SU-DHL-6 (cell line): Measurements from ENCODE around the gene CC2D1B.
A peak's percentile ranks its signal among the peaks of the same experiment; 100 is the strongest.

ENCODE experiments used
- H2AFZ ChIP-seq: fragments of 200-600 bp; sonication (generic); 2 replicates; pipeline ENCODE4 v1.6.1; 2014; ENCODE audit warnings: low read depth, mild to moderate bottlenecking, moderate library complexity, mixed read lengths, antibody characterized with exemption, low read length; ENCODE audit not compliant: severe bottlenecking
- H3F3A ChIP-seq: fragments of 200-600 bp; shearing (Covaris generic); 2 replicates; pipeline ENCODE4 v1.6.0; 2016; ENCODE audit warnings: antibody characterized with exemption, mild to moderate bottlenecking; ENCODE audit not compliant: insufficient read depth
- H3K27ac ChIP-seq: fragments of 200-600 bp; sonication (generic); 2 replicates; pipeline ENCODE4 v1.5.1; 2016; ENCODE audit warnings: low read depth, mild to moderate bottlenecking, low read length, moderate library complexity, mixed read lengths
- H3K27me3 ChIP-seq: fragments of 200-600 bp; sonication (generic), shearing (Covaris generic); 2 replicates; pipeline ENCODE4 v1.6.0; 2014; ENCODE audit warnings: mild to moderate bottlenecking, low read length
- H3K36me3 ChIP-seq: fragments of 200-600 bp; sonication (generic); 2 replicates; pipeline ENCODE4 v1.6.1; 2014; ENCODE audit warnings: mild to moderate bottlenecking, low read length, mixed read lengths
- H3K4me2 ChIP-seq: fragments of 300-600, 200-600 bp; shearing (Covaris generic), sonication (generic); 2 replicates; pipeline ENCODE4 v1.6.0; 2014; ENCODE audit warnings: low read length, low read depth, mild to moderate bottlenecking; ENCODE audit not compliant: poor library complexity, severe bottlenecking
- H3K4me3 ChIP-seq: fragments of 200-600 bp; sonication (generic); 2 replicates; pipeline ENCODE4 v1.5.1; 2014; ENCODE audit warnings: antibody characterized with exemption, low read length, mild to moderate bottlenecking, mixed read lengths; ENCODE audit not compliant: insufficient read depth, poor library complexity, severe bottlenecking
- H3K79me2 ChIP-seq: fragments of 200-600 bp; sonication (generic); 2 replicates; pipeline ENCODE4 v1.6.1; 2014; ENCODE audit warnings: mild to moderate bottlenecking, low read length, moderate library complexity; ENCODE audit not compliant: insufficient read depth
- H3K9ac ChIP-seq: fragments of 200-600 bp; sonication (generic); 2 replicates; pipeline ENCODE4 v1.7.0; 2014; ENCODE audit warnings: mild to moderate bottlenecking, low read length
- H3K9me2 ChIP-seq: fragments of 200-600 bp; sonication (generic); replicated peaks from 2 replicates; pipeline ENCODE4 v1.6.1; 2014; ENCODE audit warnings: low read length; ENCODE audit not compliant: insufficient read depth
- H3K9me3 ChIP-seq: fragments of 200-600 bp; sonication (generic); 2 replicates; pipeline ENCODE4 v1.6.1; 2014; ENCODE audit warnings: low read length, mixed read lengths; ENCODE audit not compliant: insufficient read depth
- H4K20me1 ChIP-seq: fragments of 200-600 bp; sonication (generic); 2 replicates; pipeline ENCODE4 v1.6.1; 2014; ENCODE audit warnings: low read depth, mild to moderate bottlenecking, antibody characterized with exemption, low read length, moderate library complexity, mixed read lengths
- EZH2phosphoT487 ChIP-seq: fragments of 200-600 bp; sonication (generic), shearing (Covaris generic); conservative IDR thresholded peaks from 2 replicates; pipeline ENCODE4 v1.6.1; 2018; ENCODE audit warnings: mild to moderate bottlenecking, antibody characterized with exemption, low read length, moderate library complexity, mixed read lengths
- TF ChIP-seq, protein P1 (sequence below): fragments of 200-600 bp; sonication (generic); IDR thresholded peaks from one replicate; pipeline ENCODE4 v1.5.1; 2017; ENCODE audit warnings: antibody characterized with exemption, mild to moderate bottlenecking, low read length, moderate library complexity; ENCODE audit not compliant: insufficient read depth, poor library complexity, severe bottlenecking

Gene CC2D1B, protein sequence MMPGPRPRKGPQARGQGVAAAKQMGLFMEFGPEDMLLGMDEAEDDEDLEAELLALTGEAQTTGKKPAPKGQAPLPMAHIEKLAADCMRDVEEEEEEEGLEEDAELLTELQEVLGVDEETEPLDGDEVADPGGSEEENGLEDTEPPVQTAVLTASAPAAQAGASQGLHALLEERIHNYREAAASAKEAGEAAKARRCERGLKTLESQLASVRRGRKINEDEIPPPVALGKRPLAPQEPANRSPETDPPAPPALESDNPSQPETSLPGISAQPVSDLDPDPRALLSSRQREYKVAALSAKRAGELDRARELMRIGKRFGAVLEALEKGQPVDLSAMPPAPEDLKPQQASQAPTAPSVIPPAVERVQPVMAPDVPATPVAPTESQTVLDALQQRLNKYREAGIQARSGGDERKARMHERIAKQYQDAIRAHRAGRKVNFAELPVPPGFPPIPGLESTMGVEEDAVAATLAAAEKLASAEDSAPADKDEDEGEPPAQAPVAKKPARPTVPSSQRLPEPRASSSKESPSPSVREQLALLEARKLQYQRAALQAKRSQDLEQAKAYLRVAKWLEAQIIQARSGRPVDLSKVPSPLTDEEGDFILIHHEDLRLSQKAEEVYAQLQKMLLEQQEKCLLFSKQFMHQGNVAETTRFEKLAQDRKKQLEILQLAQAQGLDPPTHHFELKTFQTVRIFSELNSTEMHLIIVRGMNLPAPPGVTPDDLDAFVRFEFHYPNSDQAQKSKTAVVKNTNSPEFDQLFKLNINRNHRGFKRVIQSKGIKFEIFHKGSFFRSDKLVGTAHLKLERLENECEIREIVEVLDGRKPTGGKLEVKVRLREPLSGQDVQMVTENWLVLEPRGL

DNA sequence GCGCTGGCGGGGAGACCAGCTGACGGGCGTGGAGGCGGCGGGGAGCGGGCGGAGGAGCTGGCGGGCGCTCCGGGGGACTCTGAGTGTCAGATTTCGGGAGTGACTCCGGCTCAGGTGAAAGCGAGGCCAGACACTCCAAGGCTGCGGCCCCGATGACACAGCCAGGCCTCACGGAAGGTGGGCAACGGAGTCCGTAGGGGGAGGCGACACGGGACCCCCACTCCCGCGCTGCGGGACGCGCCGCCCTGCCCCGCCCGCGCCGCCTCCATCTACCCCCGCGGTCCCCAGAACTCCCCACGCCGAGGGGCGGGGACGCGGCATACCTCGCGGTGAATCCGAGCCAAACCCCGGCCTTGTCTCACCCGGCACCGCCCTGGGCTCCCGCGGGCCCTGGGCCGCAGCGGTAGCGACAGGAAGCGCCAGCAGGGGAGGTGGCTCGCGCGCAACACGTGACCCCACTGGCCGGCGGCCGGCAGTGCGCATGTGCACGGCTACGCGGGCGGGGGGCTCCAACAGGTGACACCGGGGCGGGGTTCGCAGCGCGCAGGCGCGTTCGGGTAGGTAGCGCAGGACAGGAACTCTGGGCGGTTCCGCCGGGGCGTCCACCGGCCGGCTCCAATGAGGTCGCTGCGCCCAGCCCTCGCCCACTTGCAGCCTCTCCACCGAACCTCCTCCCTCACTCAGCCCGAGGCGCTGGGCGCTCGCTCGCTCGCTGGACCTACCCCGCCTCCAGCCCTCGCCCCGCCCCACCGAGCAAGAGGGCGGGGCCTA, at the start of gene CC2D1B:
CC2D1B (minus strand) TSS at position 460 of the 771 bp plus-strand sequence. CDS start 1,585 bp downstream, outside the sequence.
- H3K36me3 ChIP-seq = peaks cover under 1% of the 10 kb centered on the region; the same call in 1 of the 2 replicates
- no peaks in the 10 kb centered on the region for H3K9me3 ChIP-seq
- TF ChIP-seq, protein P1, sequence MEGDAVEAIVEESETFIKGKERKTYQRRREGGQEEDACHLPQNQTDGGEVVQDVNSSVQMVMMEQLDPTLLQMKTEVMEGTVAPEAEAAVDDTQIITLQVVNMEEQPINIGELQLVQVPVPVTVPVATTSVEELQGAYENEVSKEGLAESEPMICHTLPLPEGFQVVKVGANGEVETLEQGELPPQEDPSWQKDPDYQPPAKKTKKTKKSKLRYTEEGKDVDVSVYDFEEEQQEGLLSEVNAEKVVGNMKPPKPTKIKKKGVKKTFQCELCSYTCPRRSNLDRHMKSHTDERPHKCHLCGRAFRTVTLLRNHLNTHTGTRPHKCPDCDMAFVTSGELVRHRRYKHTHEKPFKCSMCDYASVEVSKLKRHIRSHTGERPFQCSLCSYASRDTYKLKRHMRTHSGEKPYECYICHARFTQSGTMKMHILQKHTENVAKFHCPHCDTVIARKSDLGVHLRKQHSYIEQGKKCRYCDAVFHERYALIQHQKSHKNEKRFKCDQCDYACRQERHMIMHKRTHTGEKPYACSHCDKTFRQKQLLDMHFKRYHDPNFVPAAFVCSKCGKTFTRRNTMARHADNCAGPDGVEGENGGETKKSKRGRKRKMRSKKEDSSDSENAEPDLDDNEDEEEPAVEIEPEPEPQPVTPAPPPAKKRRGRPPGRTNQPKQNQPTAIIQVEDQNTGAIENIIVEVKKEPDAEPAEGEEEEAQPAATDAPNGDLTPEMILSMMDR = no peak
- TF ChIP-seq EZH2phosphoT487 = no peak
- H3K9me2 ChIP-seq = no peaks in the 10 kb centered on the region
- peak within 1 kb of the TSS; percentile 76 for H2AFZ ChIP-seq
- peak within 1 kb of the TSS; percentile 81 for H3K9ac ChIP-seq
- no peaks in the 10 kb centered on the region for H4K20me1 ChIP-seq
- peaks cover 16% of the 10 kb centered on the region for H3K79me2 ChIP-seq
- H3K27ac ChIP-seq = peak within 1 kb of the TSS; percentile 50
- H3K27me3 ChIP-seq = no peaks in the 10 kb centered on the region
- peak within 1 kb of the TSS; percentile 72 for H3K4me3 ChIP-seq
- peaks cover 16% of the 10 kb centered on the region for H3F3A ChIP-seq
- peak within 1 kb of the TSS; percentile 88 for H3K4me2 ChIP-seq

DNA sequence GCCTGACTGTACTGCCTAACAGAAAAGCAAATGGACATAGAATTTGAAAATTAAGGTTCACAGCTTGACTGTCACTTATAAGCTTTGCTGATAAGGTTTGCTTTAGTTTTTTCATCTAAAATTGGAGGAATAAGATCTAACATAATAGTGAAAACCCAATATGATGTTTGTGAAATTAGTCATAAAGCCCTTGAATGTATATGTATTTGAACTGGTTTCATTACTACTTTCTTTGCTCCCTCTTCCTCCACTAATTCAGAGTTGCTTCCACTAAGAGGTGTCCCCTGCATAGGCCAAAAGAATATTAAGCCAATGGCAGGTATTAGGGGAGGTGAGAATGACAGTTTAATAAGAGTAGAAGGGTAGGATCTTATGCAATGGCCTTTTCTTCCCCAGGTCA, 48.9 kb upstream of the CC2D1B start:
- no peaks in the 10 kb centered on the region for H4K20me1 ChIP-seq
- no peak overlapping the region for H3K4me2 ChIP-seq
- H3K36me3 ChIP-seq = peaks cover 51% of the 10 kb centered on the region
- TF ChIP-seq EZH2phosphoT487 = no peak
- no peak overlapping the region for H2AFZ ChIP-seq
- H3K27ac ChIP-seq = no peak overlapping the region
- H3K27me3 ChIP-seq = no peaks in the 10 kb centered on the region
- H3K9me3 ChIP-seq = no peaks in the 10 kb centered on the region
- no peak overlapping the region for H3K9ac ChIP-seq
- no peaks in the 10 kb centered on the region for H3K79me2 ChIP-seq
- no peaks in the 10 kb centered on the region for H3K9me2 ChIP-seq
- peaks cover 24% of the 10 kb centered on the region for H3F3A ChIP-seq
- H3K4me3 ChIP-seq = no peak overlapping the region

DNA sequence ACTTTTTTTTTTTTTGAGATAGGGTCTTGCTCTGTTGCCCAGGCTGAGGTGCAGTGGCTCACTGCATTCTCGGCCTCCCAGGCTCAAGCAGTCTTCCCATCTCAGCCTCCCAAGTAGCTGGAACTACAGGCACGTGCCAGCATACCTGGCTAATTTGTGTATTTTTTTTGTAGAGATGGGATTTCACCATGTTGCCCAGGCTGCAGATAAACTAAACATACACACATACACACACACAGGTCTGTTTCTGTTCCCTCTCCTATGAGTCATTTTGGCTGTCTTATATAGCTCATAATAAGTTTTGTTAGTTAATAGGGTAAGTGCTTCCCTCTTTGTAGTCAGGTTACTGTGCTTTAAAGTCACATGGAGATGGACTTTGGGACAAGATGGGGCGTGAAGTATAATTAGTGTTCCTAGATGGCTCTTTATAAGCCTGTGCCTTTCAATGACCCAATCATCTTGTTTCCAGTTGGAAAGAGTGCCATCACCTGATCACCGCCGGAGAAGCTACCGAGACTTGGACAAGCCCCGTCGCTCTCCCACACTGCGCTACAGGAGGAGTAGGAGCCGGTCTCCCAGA, 47.5 kb upstream of the CC2D1B start:
- Histone ChIP-seq H3K27me3 (no peaks in the 10 kb centered on the region), H3K79me2 (no peaks in the 10 kb centered on the region), H3K36me3 (peaks cover 57% of the 10 kb centered on the region), H3K9me3 (no peaks in the 10 kb centered on the region), H3K4me2 (no peak overlapping the region), H3F3A (peaks cover 22% of the 10 kb centered on the region; the same call in 1 of the 2 replicates), H2AFZ (no peak overlapping the region), H3K4me3 (no peak overlapping the region), H4K20me1 (no peaks in the 10 kb centered on the region), H3K9ac (no peak overlapping the region), H3K9me2 (no peaks in the 10 kb centered on the region), H3K27ac (no peak overlapping the region)
- TF ChIP-seq, protein P1 = no peak
- no peak for TF ChIP-seq EZH2phosphoT487
